Uterus (tissue), 4 donors: ENCODE measurements around the gene RAP2C. TPM values are rescaled to one million over a fixed set of nuclear protein-coding genes. Genes with fewer than 3 reads are reported as not detected.

Experiments used
- DNase-seq, 2 donors: peaks; one replicate each; pipeline ENCODE4 v3.0.0-alpha.2; 2019 to 2020
- H3K27ac ChIP-seq, 2 donors: fragments of 200-600 bp; sonication (generic); 1 replicate in 1 of 2; 2 replicates in 1 of 2; pipeline ENCODE4 v1.5.1; 2016 to 2018
- H3K27me3 ChIP-seq, 2 donors: fragments of 200-600 bp; sonication (generic); one replicate each; pipeline ENCODE4 v1.5.1; 2018 to 2019; ENCODE audit warnings: control low read depth in 1 of 2
- H3K36me3 ChIP-seq, 2 donors: fragments of 200-600 bp; sonication (generic); one replicate each; pipeline ENCODE4 v1.5.1; 2019; ENCODE audit warnings: control low read depth in 1 of 2
- H3K4me1 ChIP-seq, 2 donors: fragments of 200-600 bp; sonication (generic); one replicate each; pipeline ENCODE4 v1.5.1; 2018 to 2019; ENCODE audit warnings: control low read depth in 1 of 2
- H3K4me3 ChIP-seq, 2 donors: fragments of 200-600 bp; sonication (generic); 1 replicate in 1 of 2; 2 replicates in 1 of 2; pipeline ENCODE4 v1.5.1; 2018 to 2019; ENCODE audit warnings: mild to moderate bottlenecking in 1 of 2
- H3K9me3 ChIP-seq, 2 donors: fragments of 200-600 bp; sonication (generic); one replicate each; pipeline ENCODE4 v1.5.1; 2019; ENCODE audit warnings: control low read depth in 1 of 2
- POLR2A ChIP-seq, 2 donors: fragments of 450-650 bp; IDR thresholded peaks; one replicate each; pipeline ENCODE4 v1.6.1; 2016; ENCODE audit warnings: antibody characterized with exemption in 2 of 2, mild to moderate bottlenecking in 1 of 2, moderate library complexity in 1 of 2
- intact Hi-C: fragments of 100-400 bp; cut with DNase I; formaldehyde crosslinking; loops from one replicate; pipeline ENCODE4 v1.15.1; 2023; ENCODE audit warnings: low total_unique reads
- total RNA-seq, 4 donors: library from RNA; depleted of rRNA in 3 of 4; stranded (reverse); fragments of >200 nt in 3 of 4; gene quantifications; one replicate each; pipeline versions ENCODE4 v1.1.0 to v1.2.4, GENCODE V29; 2014 to 2023
- TF ChIP-seq, protein P1 (sequence below), 4 experiments: fragments of 200-600 bp in 2 of 4; fragments of 450-650 bp in 2 of 4; sonication (generic) in 2 of 4; IDR thresholded peaks; one replicate each; pipeline ENCODE4 v1.5.1; 2016 to 2019; ENCODE audit warnings: antibody characterized with exemption in 4 of 4, mild to moderate bottlenecking in 2 of 4, moderate library complexity in 1 of 4
- donor health status: DM: yes; HTN: yes; CAD: no.

Gene RAP2C
- total RNA-seq, 4 donors from 2014 or later = 68.6 to 146 (median 111) TPM

DNA sequence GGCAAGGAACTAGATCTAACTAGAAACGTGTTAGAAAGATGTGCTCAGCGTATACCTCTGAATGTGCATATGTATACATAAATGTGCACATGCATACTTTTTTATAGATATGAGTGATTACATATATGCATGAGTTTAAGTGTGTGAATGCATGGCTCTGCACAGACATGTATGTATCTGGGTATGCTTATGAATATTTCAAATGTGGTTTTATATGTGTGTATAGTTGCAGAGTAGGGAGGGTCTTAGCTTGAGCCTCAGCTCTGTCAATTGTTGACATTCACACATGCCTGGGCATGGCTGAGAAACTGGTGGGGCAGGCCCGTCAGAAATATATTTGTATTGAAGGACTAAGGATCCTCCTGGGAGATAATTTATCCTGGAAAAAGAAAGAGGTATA, 31.1 kb downstream of the RAP2C start:
- no peaks in the 10 kb centered on the region for H3K4me1 ChIP-seq
- intact Hi-C loops = no loop called here
- H3K27me3 ChIP-seq = no peaks in the 10 kb centered on the region
- H3K36me3 ChIP-seq = no peaks in the 10 kb centered on the region
- no peak overlapping the region for H3K4me3 ChIP-seq
- no peak overlapping the region for H3K27ac ChIP-seq
- DNase-seq = no peak
- TF ChIP-seq POLR2A (IDR thresholded peaks at IDR 0.05) = no peak
- TF ChIP-seq, protein P1, sequence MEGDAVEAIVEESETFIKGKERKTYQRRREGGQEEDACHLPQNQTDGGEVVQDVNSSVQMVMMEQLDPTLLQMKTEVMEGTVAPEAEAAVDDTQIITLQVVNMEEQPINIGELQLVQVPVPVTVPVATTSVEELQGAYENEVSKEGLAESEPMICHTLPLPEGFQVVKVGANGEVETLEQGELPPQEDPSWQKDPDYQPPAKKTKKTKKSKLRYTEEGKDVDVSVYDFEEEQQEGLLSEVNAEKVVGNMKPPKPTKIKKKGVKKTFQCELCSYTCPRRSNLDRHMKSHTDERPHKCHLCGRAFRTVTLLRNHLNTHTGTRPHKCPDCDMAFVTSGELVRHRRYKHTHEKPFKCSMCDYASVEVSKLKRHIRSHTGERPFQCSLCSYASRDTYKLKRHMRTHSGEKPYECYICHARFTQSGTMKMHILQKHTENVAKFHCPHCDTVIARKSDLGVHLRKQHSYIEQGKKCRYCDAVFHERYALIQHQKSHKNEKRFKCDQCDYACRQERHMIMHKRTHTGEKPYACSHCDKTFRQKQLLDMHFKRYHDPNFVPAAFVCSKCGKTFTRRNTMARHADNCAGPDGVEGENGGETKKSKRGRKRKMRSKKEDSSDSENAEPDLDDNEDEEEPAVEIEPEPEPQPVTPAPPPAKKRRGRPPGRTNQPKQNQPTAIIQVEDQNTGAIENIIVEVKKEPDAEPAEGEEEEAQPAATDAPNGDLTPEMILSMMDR (IDR thresholded peaks at IDR 0.05) = no peak
- no peaks in the 10 kb centered on the region for H3K9me3 ChIP-seq

DNA sequence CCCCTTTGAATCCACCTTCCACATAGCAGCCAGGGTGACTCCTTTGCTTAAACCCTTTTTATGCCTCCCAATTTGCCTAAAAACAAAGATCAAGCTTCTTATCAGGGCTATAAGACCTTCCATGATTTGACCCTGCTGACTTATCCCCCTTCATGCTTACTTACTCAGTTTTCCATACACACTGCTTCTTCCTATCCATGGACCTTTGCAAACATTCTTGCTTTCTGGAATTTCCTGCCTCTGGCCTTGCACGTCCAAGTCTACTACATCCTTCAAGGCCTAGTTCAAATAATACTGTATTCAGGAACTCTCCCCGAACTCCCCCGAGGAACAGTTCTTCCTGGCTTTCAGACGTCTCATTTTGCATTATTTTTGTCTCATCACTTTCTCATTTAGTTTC, 31.8 kb downstream of the RAP2C start:
- H3K4me1 ChIP-seq = no peaks in the 10 kb centered on the region
- no peak for TF ChIP-seq POLR2A (IDR thresholded peaks at IDR 0.05)
- TF ChIP-seq, protein P1 (IDR thresholded peaks at IDR 0.05) = no peak

DNA sequence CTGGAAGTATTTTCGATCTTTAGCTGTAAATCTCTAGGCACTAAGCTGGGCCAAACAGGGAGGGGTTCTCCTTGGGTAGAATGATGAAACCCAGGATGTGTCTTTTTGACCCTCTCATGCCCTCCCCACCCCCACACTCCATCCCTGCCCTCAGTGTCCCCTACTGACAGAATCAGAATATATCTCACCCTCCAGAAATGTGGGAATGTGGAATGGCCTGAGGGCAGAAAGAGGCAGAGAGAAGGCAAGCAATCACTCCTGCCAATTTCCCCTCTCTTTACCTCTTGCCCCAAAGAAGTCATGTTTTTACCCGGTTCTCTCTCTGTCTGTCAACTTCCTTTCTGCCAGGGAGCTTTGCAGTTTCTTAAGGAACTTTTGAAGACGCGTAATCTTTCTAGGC, 34.4 kb downstream of the RAP2C start:
- no peak for DNase-seq
- Histone ChIP-seq H3K27ac (peak overlapping the region in 1 of 2 donors; percentile 41), H3K4me3 (no peak overlapping the region), H3K36me3 (no peaks in the 10 kb centered on the region), H3K9me3 (no peaks in the 10 kb centered on the region), H3K4me1 (no peaks in the 10 kb centered on the region), H3K27me3 (no peaks in the 10 kb centered on the region)
- intact Hi-C loops = no loop called here
- no peak for TF ChIP-seq POLR2A (IDR thresholded peaks at IDR 0.05)
- TF ChIP-seq, protein P1 (IDR thresholded peaks at IDR 0.05) = no peak

More for the DNA sequence above, 31.8 kb downstream of the RAP2C start:
- no peak for DNase-seq
- H3K27ac ChIP-seq = no peak overlapping the region
- H3K9me3 ChIP-seq = no peaks in the 10 kb centered on the region
- no peaks in the 10 kb centered on the region for H3K27me3 ChIP-seq
- H3K36me3 ChIP-seq = no peaks in the 10 kb centered on the region
- intact Hi-C loops = no loop called here
- H3K4me3 ChIP-seq = no peak overlapping the region

DNA sequence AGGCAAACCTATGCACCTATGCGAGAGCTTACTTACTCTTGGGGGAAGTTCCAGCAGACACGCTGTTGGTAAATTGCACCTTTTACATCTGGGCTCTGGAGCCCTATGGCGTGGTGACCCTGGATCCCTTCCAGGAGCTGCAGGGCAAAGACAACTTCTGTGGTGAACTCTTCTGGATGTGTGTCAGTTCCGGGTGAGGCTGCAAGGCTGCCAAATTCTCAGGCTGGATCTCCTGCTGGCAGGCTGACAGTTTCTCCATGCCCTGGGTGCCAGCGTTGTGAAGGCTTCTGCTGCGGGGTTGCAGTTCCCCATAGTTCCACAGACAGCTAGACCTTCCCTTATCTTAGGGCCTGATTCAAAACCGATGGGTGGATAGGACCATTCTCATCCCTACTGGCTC, 37.9 kb downstream of the RAP2C start:
- TF ChIP-seq POLR2A (IDR thresholded peaks at IDR 0.05) = no peak
- peak in 1 of 2 donors; percentile 17 for DNase-seq
- Histone ChIP-seq H3K27me3 (no peaks in the 10 kb centered on the region), H3K9me3 (no peaks in the 10 kb centered on the region), H3K4me1 (no peaks in the 10 kb centered on the region), H3K4me3 (no peak overlapping the region), H3K36me3 (no peaks in the 10 kb centered on the region), H3K27ac (peak overlapping the region; percentile 36 to 81)
- intact Hi-C loops = no loop called here

DNA sequence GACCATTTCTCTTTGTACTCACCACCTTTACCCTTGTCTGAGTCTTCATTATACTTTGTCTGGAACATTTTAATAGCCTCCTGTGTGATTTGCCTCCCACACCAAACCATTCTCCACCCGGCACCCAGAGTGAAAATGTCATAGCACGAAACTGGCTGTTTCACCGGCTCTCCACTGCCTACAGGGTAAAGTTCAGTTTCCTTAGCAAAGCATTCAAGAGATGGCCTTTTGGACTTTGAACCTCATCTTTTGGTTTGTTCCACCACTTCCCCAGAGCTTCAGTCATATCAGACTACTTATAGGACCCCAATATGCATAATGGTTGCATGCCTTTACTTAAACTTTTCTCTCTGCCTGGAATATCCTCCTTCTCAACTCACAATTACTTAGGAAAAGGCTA, 38.3 kb downstream of the RAP2C start:
- H3K4me1 ChIP-seq = no peaks in the 10 kb centered on the region
- H3K27me3 ChIP-seq = no peaks in the 10 kb centered on the region
- no peaks in the 10 kb centered on the region for H3K36me3 ChIP-seq
- no peak for DNase-seq
- intact Hi-C loops = no loop called here
- H3K4me3 ChIP-seq = no peak overlapping the region
- no peaks in the 10 kb centered on the region for H3K9me3 ChIP-seq
- H3K27ac ChIP-seq = peak overlapping the region; percentile 36 to 81
- TF ChIP-seq, protein P1 (IDR thresholded peaks at IDR 0.05) = no peak
- no peak for TF ChIP-seq POLR2A (IDR thresholded peaks at IDR 0.05)

DNA sequence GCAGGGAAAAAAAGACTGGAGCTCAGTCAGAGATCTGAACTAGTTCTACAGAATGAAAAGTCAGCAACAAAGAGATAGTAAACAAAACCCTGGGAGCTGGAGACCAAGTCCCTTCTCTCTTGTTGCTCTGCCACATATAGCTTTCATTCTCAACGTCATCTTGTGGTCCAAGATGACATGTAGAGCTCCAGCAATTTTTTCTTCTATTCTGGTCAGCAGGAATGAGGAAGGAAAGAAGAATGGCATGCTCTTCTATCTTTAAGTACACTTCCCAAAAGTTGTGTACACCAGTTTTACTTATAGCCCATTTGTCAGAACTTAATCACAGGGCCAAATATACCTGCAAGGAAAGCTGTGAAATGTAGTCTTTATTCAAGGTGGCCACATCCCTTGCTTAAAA, 45.6 kb downstream of the RAP2C start:
- Histone ChIP-seq H3K27me3 (no peaks in the 10 kb centered on the region), H3K36me3 (no peaks in the 10 kb centered on the region), H3K9me3 (no peaks in the 10 kb centered on the region), H3K4me3 (no peak overlapping the region), H3K4me1 (no peaks in the 10 kb centered on the region), H3K27ac (peak overlapping the region; percentile 1 to 27)
- no peak for DNase-seq
- TF ChIP-seq, protein P1 (IDR thresholded peaks at IDR 0.05) = no peak
- no peak for TF ChIP-seq POLR2A (IDR thresholded peaks at IDR 0.05)
- intact Hi-C loops = no loop called here
